Epidermal melanocyte (primary cell): ENCODE measurements around the gene DGLUCY.
"Not testable (repeated sequence)": the region's sequence is repeated elsewhere in the genome, so short reads cannot be mapped to it uniquely, and the experiment has no call there.

Experiments
- DNase-seq: peaks from one replicate; pipeline ENCODE4 v3.0.0; 2011; ENCODE audit warnings: low spot score; ENCODE audit not compliant: insufficient read length

The DGLUCY gene

DNA sequence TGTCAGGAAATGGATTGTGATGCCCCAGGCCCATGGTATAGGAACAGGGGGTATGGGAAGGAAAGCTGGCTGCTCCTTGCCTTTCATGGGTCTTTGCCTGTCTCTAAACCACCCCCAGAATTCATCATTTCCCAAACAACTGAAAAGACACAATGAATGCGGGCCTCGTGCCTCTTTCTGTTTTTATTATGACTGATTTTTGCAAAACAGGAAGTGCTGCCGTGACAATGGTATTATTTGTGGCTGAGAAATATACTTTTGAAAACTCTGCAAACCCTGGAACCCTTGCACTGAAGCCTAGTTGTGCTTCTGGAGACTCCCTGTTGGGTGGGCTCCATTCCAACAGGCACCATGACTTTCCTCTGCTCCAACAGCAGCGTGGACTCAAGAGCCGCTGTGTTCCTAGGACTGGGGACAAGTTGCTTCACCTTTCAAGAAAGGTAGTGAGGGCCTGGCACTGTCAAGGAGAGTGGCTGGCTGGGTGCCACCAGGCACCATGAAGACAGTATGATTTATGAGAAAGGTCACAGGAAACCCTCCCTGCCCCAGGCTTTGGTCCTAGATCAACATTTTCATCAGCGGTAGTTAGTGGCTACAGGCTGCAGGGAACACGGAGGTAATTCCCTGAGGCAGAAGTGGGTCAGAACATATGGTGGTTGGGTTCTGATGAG, 4.8 kb upstream of the DGLUCY start:
- DNase-seq: no peak

DNA sequence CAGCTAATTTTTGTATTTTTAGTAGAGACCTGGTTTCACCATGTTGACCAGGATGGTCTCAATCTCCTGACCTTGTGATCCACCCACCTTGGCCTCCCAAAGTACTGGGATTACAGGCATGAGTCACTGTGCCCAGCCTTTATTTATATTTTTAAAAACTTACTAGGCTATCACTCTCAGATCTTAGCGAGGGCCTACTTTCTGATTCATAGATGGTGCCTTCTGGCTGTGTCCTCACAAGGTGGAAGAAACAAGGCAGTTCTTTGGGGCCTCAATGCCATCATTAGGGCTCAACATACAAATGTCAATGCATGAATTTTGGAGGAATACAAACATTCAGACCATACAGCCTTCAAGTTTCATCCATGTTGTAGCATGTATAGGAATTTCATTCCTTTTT, 2.4 kb upstream of the DGLUCY start:
- no peak for DNase-seq

DNA sequence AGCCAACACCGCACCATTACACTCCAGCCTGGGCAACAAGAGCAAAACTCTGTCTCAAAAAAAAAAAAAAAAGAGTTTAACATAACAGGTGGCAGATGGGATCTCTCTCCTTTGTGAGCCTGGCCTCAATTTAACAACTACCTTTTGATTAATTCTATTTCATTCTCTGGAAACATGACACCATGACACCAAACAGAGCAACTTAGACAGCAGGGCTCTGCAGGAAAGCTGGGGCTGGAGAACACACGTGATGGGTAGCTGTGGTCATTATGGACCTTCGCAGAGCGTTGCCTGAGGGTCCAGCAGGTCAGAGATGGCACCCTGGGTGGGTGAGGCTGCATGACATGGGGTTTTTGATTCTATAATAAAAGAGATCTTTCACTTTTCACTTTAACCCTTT, 1.7 kb upstream of the DGLUCY start:
- DNase-seq: no peak

DNA sequence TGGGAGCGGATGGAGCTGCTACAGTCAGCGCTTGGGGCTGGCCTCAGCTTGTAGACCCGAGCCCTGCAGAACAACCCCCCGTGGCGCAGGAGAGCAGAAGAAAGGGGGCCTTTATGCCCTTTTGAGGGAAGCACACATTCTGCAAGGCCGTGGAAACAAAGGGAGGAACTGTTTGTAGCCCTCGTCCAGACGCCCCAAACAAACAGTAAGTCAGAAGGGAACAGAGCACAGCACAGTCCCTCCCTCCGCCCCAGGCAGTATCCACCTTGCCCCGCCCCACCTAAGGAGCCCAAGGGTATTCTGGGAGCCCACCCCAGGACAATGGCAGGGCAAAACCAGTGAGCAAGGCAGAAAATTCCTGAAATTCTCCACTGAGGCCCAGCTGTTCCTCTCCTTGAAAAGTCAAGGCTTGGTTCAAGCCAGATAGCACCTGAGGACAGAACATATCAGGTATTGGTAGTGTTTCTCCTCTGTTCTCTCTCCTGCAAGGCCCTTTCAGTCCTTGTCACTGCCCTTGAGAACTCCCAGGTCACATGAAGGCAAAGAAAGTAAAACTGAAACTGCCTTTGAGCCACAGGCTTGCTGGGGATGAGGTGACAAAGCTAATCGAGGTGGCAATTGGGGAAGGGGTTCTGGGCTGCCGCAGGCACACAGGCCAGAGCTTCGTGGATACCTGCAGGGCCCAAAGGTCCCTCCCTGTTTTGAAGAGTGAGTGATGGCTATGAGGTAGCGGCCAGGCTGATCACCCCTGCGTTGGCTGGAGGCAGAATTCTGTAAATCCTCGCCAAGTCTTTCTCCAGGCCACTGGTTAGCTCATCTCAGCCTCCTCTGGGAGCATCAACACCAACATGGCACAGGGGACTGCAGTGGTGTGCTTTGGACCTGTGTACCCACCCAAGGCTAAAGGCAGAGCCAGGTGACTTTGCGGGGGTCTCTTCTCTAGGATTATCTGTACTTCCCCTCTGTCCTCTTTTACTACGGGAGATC, 499 bp downstream of the DGLUCY start:
- DNase-seq: peak; percentile 89

DNA sequence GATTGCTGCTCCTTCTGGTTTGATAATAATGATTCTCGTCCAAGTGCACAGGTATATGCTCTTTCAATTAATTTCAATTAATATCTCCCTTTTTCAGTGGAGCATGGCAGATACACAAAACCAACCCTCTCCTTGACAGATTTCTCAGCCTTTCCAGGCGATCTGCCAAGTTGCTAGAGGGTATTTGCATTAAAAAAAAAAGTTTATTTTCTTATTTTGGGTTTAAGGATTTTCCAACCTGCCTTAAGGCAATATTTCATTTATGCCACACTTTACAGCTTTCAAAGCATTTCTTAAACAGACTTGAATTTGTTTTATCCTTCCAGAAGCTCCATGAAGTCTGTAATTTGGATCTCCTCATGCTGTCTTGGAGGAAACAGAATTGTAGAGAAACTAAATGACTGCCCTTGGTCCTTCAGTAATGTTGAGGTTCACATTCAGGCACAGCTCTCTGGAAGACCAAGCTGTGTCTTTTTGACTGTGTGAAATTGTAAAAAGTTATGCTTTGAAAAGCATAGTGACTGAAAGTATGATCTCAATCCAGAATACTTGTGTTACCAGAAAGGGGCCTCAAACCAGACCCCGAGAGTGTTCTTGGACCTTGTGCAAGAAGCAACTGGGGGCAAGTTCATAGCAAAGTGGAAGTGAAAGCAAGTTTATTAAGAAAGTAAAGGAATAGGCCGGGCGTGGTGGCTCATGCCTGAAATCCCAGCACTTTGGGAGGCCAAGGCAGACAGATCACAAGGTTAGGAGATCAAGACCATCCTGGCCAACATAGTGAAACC, 2.3 kb downstream of the DGLUCY start:
- DNase-seq: no peak

DNA sequence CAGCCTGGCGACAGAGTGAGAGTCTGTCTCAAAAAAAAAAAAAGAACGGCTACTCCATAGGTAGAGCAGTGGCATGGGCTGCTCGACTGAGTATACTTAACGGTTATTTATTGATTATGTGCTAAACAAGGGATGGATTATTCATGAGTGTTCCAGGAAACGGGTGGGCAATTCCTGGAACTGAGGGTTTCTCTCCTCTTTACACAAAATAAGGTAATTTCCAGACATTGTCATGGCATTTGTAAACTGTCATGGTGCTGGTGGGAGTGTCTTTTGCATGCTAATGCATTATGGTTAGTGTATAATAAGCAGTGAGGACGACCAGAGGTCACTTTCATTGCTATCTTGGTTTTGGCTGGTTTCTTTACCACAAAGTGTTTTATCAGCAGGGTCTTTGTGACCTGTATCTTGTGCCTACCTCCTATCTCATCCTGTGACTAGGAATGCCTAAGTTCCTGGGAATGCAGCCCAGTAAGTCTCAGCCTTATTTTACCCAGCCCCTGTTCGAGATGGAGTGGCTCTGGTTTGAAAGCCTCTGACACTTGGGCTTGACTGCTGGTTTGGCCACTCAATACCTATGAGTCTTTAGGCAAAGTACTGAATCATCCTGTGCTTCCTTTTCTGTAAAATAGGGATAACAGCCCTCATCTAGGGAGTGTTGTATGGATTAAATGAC, 3.2 kb downstream of the DGLUCY start:
- no peak for DNase-seq

DNA sequence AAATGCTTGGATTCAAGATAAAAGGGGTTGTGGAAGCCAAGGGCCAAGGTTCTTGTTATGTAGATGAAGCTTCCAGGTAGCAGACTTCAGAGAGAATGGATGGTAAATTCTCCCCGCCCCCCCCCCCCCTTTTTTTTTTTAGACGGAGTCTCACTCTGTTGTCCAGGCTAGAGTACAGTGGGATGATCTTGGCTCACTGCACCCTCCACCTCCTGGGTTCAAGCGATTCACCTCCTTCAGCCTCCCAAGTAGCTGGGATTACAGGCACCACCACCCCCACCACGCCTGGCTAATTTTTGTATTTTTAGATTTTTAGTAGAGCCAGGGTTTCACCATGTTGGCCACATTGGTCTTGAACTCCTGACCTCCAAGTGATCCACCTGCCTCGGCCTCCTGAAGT, 4.1 kb downstream of the DGLUCY start:
- DNase-seq: no peak

DNA sequence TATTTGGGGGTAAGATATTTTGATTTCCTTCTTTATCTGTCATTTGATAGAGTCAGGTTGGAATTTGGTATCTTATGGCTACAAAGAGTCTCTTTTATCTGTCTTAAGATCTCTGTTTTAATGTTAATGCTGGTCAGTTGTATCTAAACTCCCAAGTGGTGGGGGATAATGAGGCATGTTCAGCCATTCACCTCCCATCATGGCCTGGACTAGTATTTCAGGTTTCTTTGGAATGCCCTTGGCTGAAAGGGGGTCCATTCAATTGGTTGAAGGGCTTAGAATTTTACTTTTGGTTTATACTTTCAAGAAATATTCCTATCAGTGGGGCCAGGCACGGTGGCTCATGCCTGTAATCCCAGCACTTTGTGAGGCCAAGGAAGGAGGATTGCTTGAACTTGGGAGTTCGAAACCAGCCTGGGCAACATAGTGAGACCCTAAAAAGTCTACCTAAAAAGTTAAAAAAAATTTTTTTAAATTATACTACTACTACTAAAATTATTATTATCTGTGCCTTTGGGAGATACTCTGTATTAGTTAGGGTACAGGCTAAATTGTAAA, 4.7 kb downstream of the DGLUCY start:
- no peak for DNase-seq

DNA sequence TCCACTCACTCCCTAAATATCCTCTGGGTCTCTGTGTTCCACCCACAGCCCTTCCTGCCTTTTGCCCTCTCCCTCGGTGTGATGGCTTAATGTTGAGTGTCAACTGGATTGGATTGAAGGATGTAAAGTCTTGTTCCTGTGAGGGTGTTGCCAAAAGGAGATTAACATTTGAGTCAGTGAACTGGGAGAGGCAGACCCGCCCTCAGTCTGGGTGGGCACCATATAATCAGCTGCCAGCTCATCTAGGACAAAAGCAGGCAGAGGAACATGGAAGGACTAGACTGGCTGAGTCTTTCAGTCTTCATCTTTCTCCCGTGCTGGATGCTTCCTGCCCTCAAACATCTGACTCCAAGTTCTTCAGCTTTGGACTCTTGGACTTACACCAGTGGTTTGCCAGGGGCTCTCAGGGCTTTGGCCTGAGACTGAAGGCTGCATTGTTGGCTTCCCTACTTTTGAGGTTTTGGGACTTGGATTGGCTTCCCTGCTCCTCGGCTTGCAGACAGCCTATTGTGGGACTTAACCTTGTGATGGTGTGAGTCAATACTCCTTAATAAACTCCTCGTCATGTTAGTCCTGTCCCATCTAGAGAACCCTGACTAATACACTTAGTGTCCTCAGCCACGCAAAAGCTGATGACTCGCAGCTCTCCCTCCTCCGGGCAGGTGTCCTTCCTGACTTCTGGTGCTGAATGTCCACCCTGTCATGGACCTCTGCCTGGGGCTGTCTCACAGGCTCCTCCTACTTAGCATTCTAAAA, 5.9 kb downstream of the DGLUCY start:
- DNase-seq: no peak

DNA sequence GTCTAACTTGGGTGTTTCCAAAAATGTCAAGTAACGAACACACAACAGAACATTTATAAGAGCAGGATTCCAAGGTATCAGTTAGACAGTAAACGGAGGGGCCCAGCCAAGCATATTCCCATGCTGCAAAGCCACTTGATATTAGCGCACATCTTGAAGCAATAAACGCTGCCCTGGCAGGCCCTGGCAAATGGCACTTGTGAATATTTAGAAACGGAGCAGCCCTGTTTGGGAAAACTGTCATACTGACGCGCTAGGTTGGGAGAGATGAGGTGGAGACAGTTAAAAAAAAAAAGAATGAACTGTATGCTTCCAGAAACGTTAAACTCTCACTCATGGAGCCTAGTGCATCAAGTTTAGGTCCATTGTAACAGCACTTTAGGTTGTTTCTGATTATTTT, 9.3 kb downstream of the DGLUCY start:
- DNase-seq: no peak

DNA sequence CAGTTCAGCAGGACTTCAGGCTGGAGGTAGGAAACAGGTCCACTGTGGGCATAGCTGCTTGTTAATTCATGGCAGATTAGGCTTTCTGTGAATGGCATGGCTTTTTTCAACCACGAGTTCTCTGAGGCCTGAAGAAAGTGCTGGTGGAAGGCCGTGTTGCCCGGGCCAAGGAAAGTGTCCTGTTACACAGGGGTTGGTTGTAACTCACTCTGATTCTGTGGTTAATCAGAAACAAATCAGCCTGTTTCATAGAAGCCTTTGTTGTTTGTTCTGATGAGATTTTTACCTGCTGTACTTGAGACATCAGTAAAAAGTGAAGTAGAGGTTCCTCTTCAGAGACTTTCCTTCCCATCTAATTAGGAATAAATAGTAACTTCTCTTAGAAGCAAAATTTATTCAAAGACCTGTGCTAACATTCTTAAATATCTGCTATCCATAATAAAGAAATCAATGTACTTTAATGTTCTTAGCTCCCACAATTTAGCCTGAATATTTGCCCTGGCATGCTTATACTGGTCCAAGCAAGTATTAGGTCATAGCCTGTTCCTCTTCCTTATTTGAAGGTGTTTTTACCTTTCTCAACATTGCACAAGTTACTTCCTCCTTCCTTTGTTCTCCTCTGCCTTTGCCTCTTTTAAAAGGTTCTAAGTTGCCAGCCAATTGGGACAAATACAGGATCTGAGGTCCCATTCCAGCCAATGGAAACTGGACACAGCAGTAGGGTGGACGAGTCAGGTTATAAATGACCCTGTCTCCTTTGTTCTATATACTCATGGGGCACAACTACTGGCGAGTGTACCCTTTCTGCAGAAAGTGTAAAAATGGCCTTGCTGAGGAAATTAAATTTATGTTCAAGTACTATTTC, 10.8 kb downstream of the DGLUCY start:
- not testable (repeated sequence) for DNase-seq

DNA sequence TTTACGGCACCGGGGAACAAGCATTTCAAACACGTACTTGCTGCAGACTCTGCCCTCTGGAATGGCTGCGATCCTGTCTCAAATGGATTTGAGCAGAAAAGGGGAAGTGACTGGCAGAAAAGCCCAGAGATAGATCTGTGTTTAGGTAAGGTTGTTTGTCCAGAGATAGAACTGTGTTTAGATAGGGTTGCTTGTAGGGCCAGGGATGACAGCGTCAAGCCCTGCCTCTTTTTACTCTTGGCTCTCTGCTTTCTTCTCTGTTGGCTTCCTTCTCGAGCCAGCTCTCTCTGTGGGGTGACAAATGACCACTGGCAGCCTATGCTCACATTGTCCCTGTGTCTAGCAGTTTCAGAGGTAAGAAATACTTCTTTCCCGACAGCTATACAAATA, 11.4 kb downstream of the DGLUCY start:
- no peak for DNase-seq

DNA sequence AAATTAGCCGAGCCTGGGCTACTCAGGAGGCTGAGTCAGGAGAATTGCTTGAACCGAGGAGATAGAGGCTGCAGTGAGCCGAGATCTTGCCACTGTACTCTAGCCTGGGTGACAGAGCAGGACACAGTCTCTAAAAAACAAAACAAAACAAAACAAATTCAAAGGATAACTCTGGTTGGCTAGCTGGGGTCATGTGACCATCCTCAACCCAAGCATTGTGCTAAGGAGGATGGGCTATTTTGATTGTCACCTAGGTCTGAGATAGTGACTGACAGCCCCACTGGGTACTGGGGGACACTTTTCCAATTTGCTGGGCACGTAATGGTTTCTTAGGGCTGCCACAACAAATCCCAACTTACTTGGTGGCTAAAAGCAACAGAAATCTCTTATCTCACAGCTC, 11.9 kb downstream of the DGLUCY start:
- no peak for DNase-seq

DNA sequence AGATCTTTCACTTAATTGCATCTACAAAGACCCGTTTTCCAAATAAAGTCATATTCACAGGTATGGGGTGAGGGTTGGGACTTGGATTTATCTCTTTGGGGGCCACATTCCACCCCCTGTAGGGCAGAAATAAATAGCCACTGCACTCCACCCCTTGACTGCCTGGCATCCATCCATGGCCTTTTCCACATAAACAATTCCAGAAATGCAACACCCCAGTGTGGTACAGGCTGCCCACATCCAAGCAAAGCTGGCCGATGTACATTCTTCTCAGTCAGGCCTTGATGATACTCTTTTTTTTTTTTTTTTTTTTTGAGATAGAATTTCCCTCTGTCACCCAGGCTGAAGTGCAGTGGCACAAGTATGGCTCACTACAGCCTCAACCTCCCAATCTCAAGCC, 12.9 kb downstream of the DGLUCY start:
- DNase-seq: no peak

DNA sequence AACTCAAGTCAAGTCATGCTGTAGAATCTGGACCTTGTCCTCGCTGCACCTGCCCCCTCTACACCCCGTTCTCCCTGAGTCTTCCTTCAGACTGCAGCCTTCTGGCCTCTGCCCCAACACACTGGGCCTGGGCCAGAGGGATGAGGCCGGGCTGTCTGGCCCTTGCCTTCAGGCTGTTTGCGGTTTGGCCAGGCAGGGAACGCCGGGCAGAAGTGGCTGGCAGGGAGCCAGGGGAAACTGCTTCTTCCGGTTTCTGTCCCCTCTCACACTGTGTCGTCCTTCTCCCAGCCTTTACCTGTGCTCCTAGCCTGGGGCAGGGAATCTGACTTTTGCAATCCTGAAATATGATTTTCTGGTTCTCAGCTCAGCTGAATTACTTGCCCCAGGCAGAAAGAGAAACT, 13.5 kb downstream of the DGLUCY start:
- DNase-seq: no peak

DNA sequence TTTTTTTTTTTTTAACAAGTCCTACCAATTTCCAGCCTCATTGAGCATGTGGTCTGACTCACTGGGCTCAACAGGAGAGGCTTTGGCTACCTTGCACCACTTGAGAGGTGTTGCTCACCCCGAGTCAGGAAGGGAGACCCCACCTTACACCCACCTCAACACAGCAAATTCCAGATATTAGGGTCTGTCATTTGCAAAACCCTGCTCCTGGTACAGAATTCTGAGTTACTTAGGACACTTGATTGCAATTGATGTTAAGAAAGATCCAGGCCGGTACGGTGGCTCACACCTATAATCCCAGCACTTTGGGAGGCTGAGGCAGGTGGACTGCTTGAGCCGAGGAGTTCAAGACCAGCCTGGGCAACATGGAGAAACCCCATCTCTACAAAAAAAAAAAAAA, 14.1 kb downstream of the DGLUCY start:
- DNase-seq: no peak

DNA sequence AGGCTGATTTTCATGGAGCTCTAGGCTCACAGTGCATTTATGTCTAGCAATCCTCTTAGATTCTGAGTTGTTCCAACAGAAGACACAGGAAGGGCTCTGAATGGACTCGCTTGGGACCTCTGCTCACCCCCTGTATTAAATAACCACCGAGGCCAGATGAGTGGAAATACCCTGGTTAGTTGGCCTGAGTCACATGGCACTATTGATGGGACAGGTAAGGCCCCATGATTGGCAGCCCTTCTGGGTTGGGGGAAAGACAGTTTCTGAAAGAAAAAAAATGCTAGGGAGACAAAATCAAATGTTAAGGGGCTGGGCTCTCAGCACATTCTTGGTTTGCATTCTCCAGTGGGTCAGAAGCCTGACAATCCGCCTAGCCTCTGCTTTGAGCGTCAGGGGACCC, 14.8 kb downstream of the DGLUCY start:
- no peak for DNase-seq

DNA sequence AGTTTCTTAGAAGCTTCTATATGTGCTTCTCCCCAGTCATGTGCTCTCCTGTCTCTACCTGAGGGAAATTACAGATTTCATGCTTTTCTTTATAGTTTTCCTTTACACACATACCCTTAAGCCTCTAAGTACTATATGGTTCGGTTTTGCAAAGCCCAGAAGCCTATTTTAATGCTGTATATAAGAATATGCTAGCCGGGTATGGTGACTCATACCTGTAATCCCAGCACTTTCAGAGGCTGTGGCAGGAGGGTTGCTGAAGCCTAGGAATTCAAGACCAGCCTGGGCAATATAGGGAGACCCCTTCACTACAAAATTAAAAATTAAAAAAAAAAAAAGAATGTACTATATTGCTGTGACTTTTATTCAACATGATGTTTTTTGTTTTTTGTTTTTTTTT, 15.4 kb downstream of the DGLUCY start:
- no peak for DNase-seq

DNA sequence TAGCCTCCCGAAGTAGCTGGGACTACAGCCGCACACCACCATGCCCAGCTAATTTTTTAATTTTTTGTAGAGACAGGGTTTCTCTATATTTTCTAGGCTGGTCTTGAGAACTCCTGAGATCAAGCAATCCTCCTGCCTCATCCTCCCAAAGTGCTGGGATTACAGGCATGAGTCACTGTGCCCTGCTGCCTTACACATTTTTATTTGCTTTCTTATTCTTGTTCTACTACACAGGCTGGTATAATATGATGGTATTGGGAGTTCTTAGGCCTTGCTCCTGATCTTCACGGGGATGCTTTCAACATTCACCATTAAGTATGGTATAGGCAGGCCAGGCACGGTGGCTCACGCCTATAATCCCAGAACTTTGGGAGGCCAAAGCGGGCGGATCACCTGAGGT, 21.2 kb downstream of the DGLUCY start:
- no peak for DNase-seq
